GM23248 (cell line): Measurements from ENCODE around the gene EIF4A2. TPM values are rescaled to one million over a fixed set of nuclear protein-coding genes. Genes with fewer than 3 reads are reported as not detected.

Experiments used
- DNase-seq: peaks from one replicate; pipeline ENCODE4 v3.0.0-alpha.2; 2015
- H2AFZ ChIP-seq: fragments of 200-600 bp; sonication (generic); 2 replicates; pipeline ENCODE4 v1.6.1; 2016; ENCODE audit warnings: antibody characterized with exemption
- H3F3A ChIP-seq: fragments of 200-600 bp; sonication (generic); 2 replicates; pipeline ENCODE4 v1.6.1; 2016; ENCODE audit warnings: mild to moderate bottlenecking, antibody characterized with exemption, mixed run types; ENCODE audit not compliant: insufficient read depth
- H3K27ac ChIP-seq: fragments of 200-600 bp; sonication (generic); 2 replicates; pipeline ENCODE4 v1.5.1; 2016; ENCODE audit warnings: mild to moderate bottlenecking
- H3K27me3 ChIP-seq: fragments of 200-600 bp; sonication (generic); replicated peaks from 2 replicates; pipeline ENCODE4 v1.6.1; 2016; ENCODE audit warnings: mild to moderate bottlenecking; ENCODE audit not compliant: insufficient read depth
- H3K36me3 ChIP-seq: fragments of 200-600 bp; sonication (generic); 2 replicates; pipeline ENCODE4 v1.6.1; 2016; ENCODE audit warnings: low read depth, mild to moderate bottlenecking
- H3K4me1 ChIP-seq: fragments of 200-600 bp; sonication (generic); 2 replicates; pipeline ENCODE4 v1.6.1; 2016; ENCODE audit warnings: mild to moderate bottlenecking; ENCODE audit not compliant: insufficient read depth
- H3K4me2 ChIP-seq: fragments of 200-600 bp; sonication (generic); one replicate; pipeline ENCODE4 v1.6.1; 2016; ENCODE audit warnings: mild to moderate bottlenecking; ENCODE audit not compliant: unreplicated experiment
- H3K4me3 ChIP-seq: fragments of 200-600 bp; sonication (generic); 2 replicates; pipeline ENCODE4 v1.5.1; 2016; ENCODE audit warnings: mild to moderate bottlenecking
- H3K79me2 ChIP-seq: fragments of 200-600 bp; sonication (generic); 2 replicates; pipeline ENCODE4 v1.6.1; 2016; ENCODE audit warnings: mild to moderate bottlenecking; ENCODE audit not compliant: insufficient read depth
- H3K9ac ChIP-seq: fragments of 200-600 bp; sonication (generic); 2 replicates; pipeline ENCODE4 v1.6.1; 2016; ENCODE audit warnings: mild to moderate bottlenecking
- H3K9me2 ChIP-seq: fragments of 200-600 bp; sonication (generic); 2 replicates; pipeline ENCODE4 v1.6.1; 2016; ENCODE audit warnings: mixed run types, mild to moderate bottlenecking, moderate library complexity; ENCODE audit not compliant: insufficient read depth
- H3K9me3 ChIP-seq: fragments of 200-600 bp; sonication (generic); one replicate; pipeline ENCODE4 v1.6.1; 2017; ENCODE audit warnings: low read depth
- H4K20me1 ChIP-seq: fragments of 200-600 bp; sonication (generic); 2 replicates; pipeline ENCODE4 v1.6.0; 2016; ENCODE audit not compliant: insufficient read depth
- EZH2 ChIP-seq: fragments of 200-600 bp; sonication (generic); IDR thresholded peaks from 2 replicates; pipeline ENCODE4 v1.6.1; 2018; ENCODE audit warnings: antibody characterized with exemption, mild to moderate bottlenecking; ENCODE audit not compliant: insufficient read depth, poor library complexity, severe bottlenecking
- EZH2phosphoT487 ChIP-seq: fragments of 200-600 bp; sonication (generic); IDR thresholded peaks from 2 replicates; pipeline ENCODE4 v1.6.1; 2018; ENCODE audit warnings: antibody characterized with exemption, moderate library complexity, mild to moderate bottlenecking, low read depth; ENCODE audit not compliant: insufficient read depth
- WGBS, 2 experiments: methylation state at CpG; one replicate each; pipeline ENCODE4 v1.1.6; 2015 to 2017; ENCODE audit warnings: low lambda C conversion rate in 2 of 2, low coverage in 1 of 2; ENCODE audit errors: missing lambda C conversion rate in 2 of 2; 5-methylcytosine and 5-hydroxymethylcytosine counted together
- in situ Hi-C: fragments of 300-500 bp; cut with MboI; formaldehyde crosslinking; loops from 2 replicates; pipeline ENCODE4 v1.15.0; 2020
- polyA plus RNA-seq: library from polyadenylated mRNA; unstranded; fragments of >200 nt; fragmentation: Nextera tagmentation; extraction: Ambion mirVana; gene quantifications from 2 replicates; pipeline ENCODE4 v1.2.1, GENCODE V29; 2016
- total RNA-seq: library from RNA; depleted of rRNA; stranded (reverse); fragments of >200 nt; shearing (Covaris generic); gene quantifications from 2 replicates; pipeline ENCODE4 v1.2.3, GENCODE V29; 2014

The EIF4A2 gene
- total and polyA plus RNA-seq, 2 experiments from 2014 or later = 122 to 426 TPM

DNA sequence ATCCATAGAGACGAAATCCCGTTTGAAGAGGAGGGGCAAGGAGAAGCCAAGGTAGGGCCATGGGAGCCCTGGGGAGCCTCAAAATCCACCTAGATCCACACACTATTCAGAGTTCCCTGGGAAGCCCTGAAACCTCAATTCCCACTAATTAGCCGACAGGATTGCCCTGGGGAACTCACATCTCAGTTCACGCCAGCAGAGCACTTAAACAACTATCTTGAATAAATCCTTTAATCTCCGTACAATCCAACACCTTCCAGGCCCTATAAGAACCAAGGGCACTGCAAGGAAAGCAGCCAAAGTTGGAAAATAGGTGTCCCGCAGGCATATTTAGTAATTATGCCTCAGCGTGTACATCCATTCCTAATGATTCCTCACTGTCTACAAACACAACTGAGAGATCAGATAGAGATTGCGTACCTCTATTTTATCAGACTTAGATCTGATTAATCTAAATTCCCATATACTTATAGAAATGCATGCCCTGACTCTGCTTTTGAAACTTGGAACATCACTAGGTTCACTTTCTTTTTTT is 25.6 kb upstream of the EIF4A2 start:
- in situ Hi-C loops = no loop called here
- Histone ChIP-seq H4K20me1 (no peaks in the 10 kb centered on the region), H3K36me3 (no peaks in the 10 kb centered on the region), H3K9ac (no peak overlapping the region), H3F3A (peaks cover 9% of the 10 kb centered on the region; the same call in 1 of the 2 replicates), H3K4me2 (no peak overlapping the region), H3K9me2 (no peaks in the 10 kb centered on the region), H3K79me2 (no peaks in the 10 kb centered on the region), H3K4me1 (peaks cover 11% of the 10 kb centered on the region; the same call in 1 of the 2 replicates), H3K27ac (no peak overlapping the region), H3K27me3 (no peaks in the 10 kb centered on the region), H3K4me3 (no peak overlapping the region), H3K9me3 (no peaks in the 10 kb centered on the region), H2AFZ (no peak overlapping the region)
- WGBS, 2 experiments = 89% methylated on average over 8 of the region's 8 CpGs
- DNase-seq = no peak
- TF ChIP-seq EZH2phosphoT487 = no peak
- TF ChIP-seq EZH2 = no peak

DNA sequence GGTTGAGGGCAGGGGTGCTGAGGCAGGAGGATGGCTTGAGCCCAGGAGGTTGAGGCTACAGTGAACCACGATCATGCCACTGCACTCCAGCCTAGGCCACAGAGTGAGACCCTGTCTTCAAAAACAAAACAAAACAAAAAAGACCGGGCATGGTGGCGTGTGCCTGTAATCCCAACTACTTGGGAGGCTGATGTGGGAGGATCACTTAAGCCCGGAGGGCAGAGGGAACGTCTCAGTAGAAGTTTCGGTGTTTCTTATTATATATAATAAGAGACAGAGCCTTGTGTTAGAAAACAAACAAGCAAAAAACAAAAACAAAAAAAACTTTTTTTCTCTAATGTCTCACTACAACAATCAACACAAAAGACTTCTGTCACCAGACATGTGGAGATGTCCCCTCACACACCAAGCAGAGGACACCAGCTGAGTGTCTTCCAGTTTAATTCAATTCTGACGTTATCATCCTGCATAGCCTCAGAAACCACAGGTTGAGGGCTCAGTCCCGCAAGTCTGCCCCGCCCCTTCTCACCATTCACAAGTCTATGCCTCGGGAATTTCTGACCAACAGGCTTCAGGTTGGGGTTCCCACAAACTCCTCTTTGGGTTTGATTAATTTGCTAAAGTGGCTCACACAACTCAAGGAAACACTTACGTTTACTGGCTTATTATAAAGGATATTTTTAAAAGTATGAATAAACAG is 24.0 kb upstream of the EIF4A2 start:
- H3K4me2 ChIP-seq = no peak overlapping the region
- H3K9ac ChIP-seq = no peak overlapping the region
- no peaks in the 10 kb centered on the region for H3F3A ChIP-seq
- no peaks in the 10 kb centered on the region for H4K20me1 ChIP-seq
- DNase-seq = no peak
- no peak for TF ChIP-seq EZH2
- no peak for TF ChIP-seq EZH2phosphoT487
- 62 to 67% methylated on average over 11 of the region's 11 CpGs for WGBS, 2 experiments
- no peaks in the 10 kb centered on the region for H3K79me2 ChIP-seq
- no peaks in the 10 kb centered on the region for H3K9me2 ChIP-seq
- no peaks in the 10 kb centered on the region for H3K36me3 ChIP-seq
- no peak overlapping the region for H2AFZ ChIP-seq
- H3K4me3 ChIP-seq = no peak overlapping the region
- H3K27ac ChIP-seq = no peak overlapping the region
- H3K9me3 ChIP-seq = no peaks in the 10 kb centered on the region
- no peaks in the 10 kb centered on the region for H3K27me3 ChIP-seq
- in situ Hi-C loops = no loop called here
- H3K4me1 ChIP-seq = 0 out of 2 replicates have a peak, but pooled peaks cover under 1% of the 10 kb centered on the region

DNA sequence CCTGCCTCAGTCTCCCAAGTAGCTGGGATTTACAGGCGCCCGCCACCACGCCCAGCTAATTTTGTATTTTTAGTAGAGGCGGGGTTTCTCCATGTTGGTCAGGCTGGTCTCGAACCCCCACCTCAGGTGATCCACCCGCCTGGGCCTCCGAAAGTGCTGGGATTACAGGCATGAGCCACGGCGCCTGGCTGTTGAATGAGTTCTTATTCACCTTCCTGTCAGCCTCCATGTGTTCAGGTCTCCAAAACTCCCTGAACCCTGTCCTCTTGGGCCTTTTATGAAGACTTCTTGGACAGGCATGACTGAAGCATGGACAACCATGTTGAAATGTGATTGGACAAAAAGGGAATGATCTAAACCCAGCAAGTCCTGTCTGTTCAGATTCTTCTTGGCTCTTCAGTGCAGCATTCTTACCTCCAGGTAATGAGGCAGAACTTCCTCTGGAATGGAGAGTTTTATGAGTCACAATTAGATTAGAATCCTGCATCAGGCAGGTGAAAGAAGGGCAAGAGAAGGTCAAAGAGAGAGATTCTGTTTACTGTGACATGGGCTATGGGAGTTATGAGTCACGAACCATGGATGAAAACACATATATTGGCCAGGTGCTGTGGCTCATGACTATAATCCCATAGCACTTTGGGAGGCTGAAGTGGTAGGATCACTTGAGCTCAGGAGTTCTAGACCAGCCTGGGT is 23.1 kb upstream of the EIF4A2 start:
- in situ Hi-C loops = no loop called here
- DNase-seq = no peak
- Histone ChIP-seq H3K9me2 (no peaks in the 10 kb centered on the region), H3K4me2 (no peak overlapping the region), H3K27ac (no peak overlapping the region), H3K79me2 (no peaks in the 10 kb centered on the region), H2AFZ (no peak overlapping the region), H3K4me3 (no peak overlapping the region), H3F3A (no peaks in the 10 kb centered on the region), H3K36me3 (no peaks in the 10 kb centered on the region), H3K27me3 (no peaks in the 10 kb centered on the region), H3K9me3 (no peaks in the 10 kb centered on the region), H3K4me1 (no peaks in the 10 kb centered on the region), H3K9ac (no peak overlapping the region), H4K20me1 (no peaks in the 10 kb centered on the region)
- WGBS, 2 experiments = 95 to 96% methylated on average over 10 of the region's 10 CpGs
- no peak for TF ChIP-seq EZH2
- no peak for TF ChIP-seq EZH2phosphoT487

DNA sequence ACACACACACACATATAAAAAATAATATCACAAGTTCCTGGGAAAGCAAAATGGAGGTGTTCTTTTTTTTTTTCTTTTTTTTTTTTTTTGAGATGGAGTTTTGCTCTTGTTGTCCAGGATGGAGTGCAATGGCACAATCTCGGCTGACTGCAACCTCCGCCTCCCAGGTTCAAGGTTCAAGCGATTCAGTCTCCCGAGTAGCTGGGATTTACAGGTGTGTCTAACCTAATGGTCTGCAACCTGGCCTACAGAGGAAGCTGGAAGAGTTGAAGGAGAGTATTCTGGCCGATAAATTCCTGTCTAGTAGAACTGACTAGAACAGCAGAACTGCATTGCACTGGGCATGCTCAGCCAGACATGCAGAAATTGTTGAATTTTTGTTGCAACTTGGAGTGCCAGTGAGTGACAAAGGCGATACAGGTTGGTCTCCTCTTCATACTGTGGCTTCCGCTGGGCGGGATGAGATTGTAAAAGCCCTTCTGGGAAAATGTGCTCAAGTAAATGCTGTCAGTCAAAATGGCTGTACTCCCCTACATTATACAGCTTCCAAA is 22.4 kb upstream of the EIF4A2 start:
- in situ Hi-C loops = no loop called here
- Histone ChIP-seq H3K9ac (no peak overlapping the region), H3K4me2 (no peak overlapping the region), H3K9me3 (no peaks in the 10 kb centered on the region), H3K27me3 (no peaks in the 10 kb centered on the region), H3K36me3 (no peaks in the 10 kb centered on the region), H3F3A (no peaks in the 10 kb centered on the region), H3K9me2 (no peaks in the 10 kb centered on the region), H3K4me3 (no peak overlapping the region), H3K79me2 (no peaks in the 10 kb centered on the region), H4K20me1 (no peaks in the 10 kb centered on the region), H3K27ac (no peak overlapping the region), H2AFZ (no peak overlapping the region), H3K4me1 (no peaks in the 10 kb centered on the region)
- TF ChIP-seq EZH2phosphoT487 = no peak
- WGBS, 2 experiments = 80 to 83% methylated on average over 7 to 8 of the region's 8 CpGs
- DNase-seq = no peak
